MCF 10A (cell line): Measurements from ENCODE around the gene BSND. TPM values are rescaled to one million over a fixed set of nuclear protein-coding genes. Genes with fewer than 3 reads are reported as not detected.

ENCODE experiments used
- BruUV-seq: library from RNA; stranded (reverse); fragments of 400-500 nt; replicated peaks from 2 replicates; lab custom pipeline; 2021; lab: Mats Ljungman, UMichigan
- CTCF ChIA-PET: fragments of 300-600 bp; sonication (Branson Sonifier 250); formaldehyde crosslinking; extraction: SDS; loops from one replicate; lab custom pipeline; 2021; ENCODE audit warnings: antibody characterized with exemption, inconsistent platforms; lab: Yijun Ruan, JAX
- POLR2A ChIA-PET: fragments of 300-600, 350-650 bp; sonication (Branson Sonifier 250); formaldehyde crosslinking; extraction: SDS; loops from one replicate; lab custom pipeline; 2020; ENCODE audit warnings: antibody characterized with exemption, inconsistent platforms; lab: Yijun Ruan, JAX
- DNase-seq: peaks from one replicate; pipeline ENCODE4 v3.0.0-alpha.2; 2018; ENCODE audit not compliant: unreplicated experiment
- H3K27ac Mint-ChIP-seq: one replicate; pipeline ENCODE4 v1.8.0; 2022; ENCODE audit warnings: mild to moderate bottlenecking, low read depth, mixed read lengths; ENCODE audit not compliant: unreplicated experiment
- H3K27me3 Mint-ChIP-seq: one replicate; pipeline ENCODE4 v1.8.0; 2022; ENCODE audit warnings: mixed read lengths; ENCODE audit not compliant: insufficient read depth, unreplicated experiment
- H3K36me3 Mint-ChIP-seq: one replicate; pipeline ENCODE4 v1.8.0; 2022; ENCODE audit warnings: mild to moderate bottlenecking, moderate library complexity, mixed read lengths; ENCODE audit not compliant: insufficient read depth, unreplicated experiment
- H3K4me1 Mint-ChIP-seq: one replicate; pipeline ENCODE4 v1.8.0; 2022; ENCODE audit warnings: mixed read lengths; ENCODE audit not compliant: insufficient read depth, unreplicated experiment
- H3K4me3 Mint-ChIP-seq: one replicate; pipeline ENCODE4 v1.8.0; 2022; ENCODE audit warnings: mild to moderate bottlenecking, moderate library complexity, mixed read lengths; ENCODE audit not compliant: unreplicated experiment
- H3K9me3 Mint-ChIP-seq: one replicate; pipeline ENCODE4 v1.8.0; 2022; ENCODE audit warnings: mixed read lengths; ENCODE audit not compliant: unreplicated experiment
- intact Hi-C: fragments of 100-400 bp; cut with micrococcal nuclease; formaldehyde crosslinking; loops from 2 replicates; pipeline ENCODE4 v1.14.1; 2022
- total RNA-seq: library from RNA; stranded (reverse); gene quantifications from 2 replicates; pipeline ENCODE4 v1.2.3, GENCODE V29; 2022
- TF ChIP-seq, protein P1 (sequence below): fragments of 200-600 bp; IDR thresholded peaks from one replicate; pipeline ENCODE4 v1.8.0; 2022; ENCODE audit warnings: antibody characterized with exemption, mild to moderate bottlenecking; ENCODE audit not compliant: unreplicated experiment

BSND gene
- total RNA-seq, 1 experiment from 2014 or later, result not detected

- peak overlapping the region; percentile 10 for H3K27ac Mint-ChIP-seq
- DNase-seq, result no peak
- H3K4me1 Mint-ChIP-seq, result no peaks in the 10 kb centered on the region
- H3K27me3 Mint-ChIP-seq, result no peaks in the 10 kb centered on the region
- ChIA-PET POLR2A (no interaction called here), CTCF (no interaction called here)
- H3K36me3 Mint-ChIP-seq, result no peaks in the 10 kb centered on the region
- H3K4me3 Mint-ChIP-seq, result peak overlapping the region; percentile 70
- TF ChIP-seq, protein P1, sequence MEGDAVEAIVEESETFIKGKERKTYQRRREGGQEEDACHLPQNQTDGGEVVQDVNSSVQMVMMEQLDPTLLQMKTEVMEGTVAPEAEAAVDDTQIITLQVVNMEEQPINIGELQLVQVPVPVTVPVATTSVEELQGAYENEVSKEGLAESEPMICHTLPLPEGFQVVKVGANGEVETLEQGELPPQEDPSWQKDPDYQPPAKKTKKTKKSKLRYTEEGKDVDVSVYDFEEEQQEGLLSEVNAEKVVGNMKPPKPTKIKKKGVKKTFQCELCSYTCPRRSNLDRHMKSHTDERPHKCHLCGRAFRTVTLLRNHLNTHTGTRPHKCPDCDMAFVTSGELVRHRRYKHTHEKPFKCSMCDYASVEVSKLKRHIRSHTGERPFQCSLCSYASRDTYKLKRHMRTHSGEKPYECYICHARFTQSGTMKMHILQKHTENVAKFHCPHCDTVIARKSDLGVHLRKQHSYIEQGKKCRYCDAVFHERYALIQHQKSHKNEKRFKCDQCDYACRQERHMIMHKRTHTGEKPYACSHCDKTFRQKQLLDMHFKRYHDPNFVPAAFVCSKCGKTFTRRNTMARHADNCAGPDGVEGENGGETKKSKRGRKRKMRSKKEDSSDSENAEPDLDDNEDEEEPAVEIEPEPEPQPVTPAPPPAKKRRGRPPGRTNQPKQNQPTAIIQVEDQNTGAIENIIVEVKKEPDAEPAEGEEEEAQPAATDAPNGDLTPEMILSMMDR, result no peak
- intact Hi-C loops, result no loop called here
- H3K9me3 Mint-ChIP-seq, result no peaks in the 10 kb centered on the region
- BruUV-seq, result no TSS peak
These were observed 18.6 kb upstream of the BSND start for GRCh38 chr1:54980046-54980527.

DNA sequence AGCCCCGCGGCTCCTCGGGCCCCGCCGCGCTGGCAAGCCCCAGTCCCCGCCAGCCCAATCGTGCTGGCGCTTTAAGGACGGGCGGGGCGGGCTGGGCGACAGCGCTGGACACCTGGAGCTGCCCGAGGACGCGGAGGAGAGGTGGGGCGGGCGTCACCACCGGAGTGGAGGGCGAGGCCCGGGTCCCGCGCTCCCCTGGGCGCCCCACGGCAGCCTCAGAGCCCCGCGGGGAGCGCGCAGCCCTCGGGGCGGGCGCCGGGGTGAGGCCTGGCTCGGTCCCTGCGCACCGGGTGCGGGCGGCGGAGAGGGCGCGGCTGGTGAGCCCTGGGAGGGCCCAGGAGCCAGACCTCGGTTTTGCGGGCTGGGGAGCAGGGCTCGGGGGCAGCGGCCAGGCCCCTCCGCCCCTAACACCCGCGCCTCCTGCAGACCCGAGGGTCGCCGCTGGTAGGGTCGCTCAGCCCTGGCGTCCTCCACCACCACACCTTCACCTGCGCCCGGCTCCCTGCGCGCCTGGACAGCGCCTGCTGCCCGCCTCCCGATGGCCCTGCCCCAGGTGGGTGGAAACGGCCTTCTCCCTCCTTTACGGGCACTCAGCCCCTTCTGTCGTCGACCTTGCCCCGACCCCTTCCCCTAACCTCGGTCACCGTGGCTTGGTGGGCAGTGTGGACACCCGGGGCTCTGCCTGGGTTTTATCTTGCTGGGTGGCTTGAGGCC lies 18.0 kb upstream of the BSND start, which contains the start of gene TMEM61:
TSS of gene TMEM61 (plus strand) at position 101 of the 714 bp plus-strand sequence. CDS start at position 539, 438 bp downstream.
- no peaks in the 10 kb centered on the region for H3K27me3 Mint-ChIP-seq
- BruUV-seq, result no TSS peak
- CTCF ChIA-PET, result interaction anchor here (0.6 kb wide), 1 partner anchor 9 kb away, joined by 3 read pairs; no protein-coding TSS in a partner anchor
- intact Hi-C loops, result no loop called here
- peak within 1 kb of the TSS; percentile 10 for H3K27ac Mint-ChIP-seq
- H3K4me1 Mint-ChIP-seq, result no peaks in the 10 kb centered on the region
- H3K36me3 Mint-ChIP-seq, result no peaks in the 10 kb centered on the region
- peak within 1 kb of the TSS; percentile 70 for H3K4me3 Mint-ChIP-seq
- peak; percentile 30 for DNase-seq
- TF ChIP-seq, protein P1, result no peak
- no peaks in the 10 kb centered on the region for H3K9me3 Mint-ChIP-seq
- POLR2A ChIA-PET, result no interaction called here

GRCh38 chr1:54981466-54981865 lies 17.3 kb upstream of the BSND start:
- no TSS peak for BruUV-seq
- CTCF ChIA-PET, result interaction anchor here (0.6 to 0.7 kb wide), 3 partner anchors 8 to 296 kb away, joined by 3 to 6 read pairs (median 4); no protein-coding TSS in a partner anchor
- no peaks in the 10 kb centered on the region for H3K9me3 Mint-ChIP-seq

GRCh38 chr1:54982739-54983138 lies 16.0 kb upstream of the BSND start:
- TF ChIP-seq, protein P1, result no peak
- Mint-ChIP-seq H3K27me3 (no peaks in the 10 kb centered on the region), H3K4me3 (no peak overlapping the region), H3K27ac (no peak overlapping the region), H3K9me3 (no peaks in the 10 kb centered on the region), H3K36me3 (no peaks in the 10 kb centered on the region), H3K4me1 (no peaks in the 10 kb centered on the region)
- BruUV-seq, result no TSS peak
- ChIA-PET POLR2A (no interaction called here), CTCF (interaction anchor here (0.6 to 1.0 kb wide), 2 partner anchors 33 to 38 kb away, joined by 3 read pairs; no protein-coding TSS in a partner anchor)
- intact Hi-C loops, result no loop called here
- DNase-seq, result no peak

More at GRCh38 chr1:54981466-54981865, 17.3 kb upstream of the BSND start:
- POLR2A ChIA-PET, result no interaction called here
- Mint-ChIP-seq H3K36me3 (no peaks in the 10 kb centered on the region), H3K4me1 (no peaks in the 10 kb centered on the region), H3K27ac (no peak overlapping the region), H3K4me3 (peak overlapping the region; percentile 70), H3K27me3 (no peaks in the 10 kb centered on the region)
- DNase-seq, result no peak
- intact Hi-C loops, result no loop called here
- TF ChIP-seq, protein P1, result no peak
